GM10266 (cell line): ENCODE results near the gene ASIC1.
A peak's percentile ranks its signal among the peaks of the same experiment; 100 is the strongest.

Experiments used
- DNase-seq: peaks from one replicate; pipeline ENCODE4 v3.0.0; 2012; ENCODE audit errors: extremely low spot score
- CTCF ChIP-seq: IDR thresholded peaks from 2 replicates; pipeline ENCODE4 v1.5.1; 2012; ENCODE audit warnings: mild to moderate bottlenecking, low read depth; ENCODE audit not compliant: control insufficient read depth, insufficient read depth; ENCODE audit errors: missing control alignments

The ASIC1 gene

GRCh38 chr12:50050119-50050385, 7.3 kb upstream of the ASIC1 start:
- no peak for TF ChIP-seq CTCF
- no peak for DNase-seq

- TF ChIP-seq CTCF = no peak
- DNase-seq = no peak
Observed at GRCh38 chr12:50050410-50051098, 6.8 kb upstream of the ASIC1 start.

- DNase-seq = no peak
- TF ChIP-seq CTCF = no peak
Observed at GRCh38 chr12:50051101-50051806, 6.1 kb upstream of the ASIC1 start.

GRCh38 chr12:50052544-50052943, 4.9 kb upstream of the ASIC1 start:
- DNase-seq = no peak
- TF ChIP-seq CTCF = no peak

- no peak for DNase-seq
- no peak for TF ChIP-seq CTCF
Observed at GRCh38 chr12:50052964-50053363, 4.4 kb upstream of the ASIC1 start.

- DNase-seq = no peak
- TF ChIP-seq CTCF = no peak
Observed at GRCh38 chr12:50053583-50053982, 3.8 kb upstream of the ASIC1 start.

- peak; percentile 91 for DNase-seq
- peak; percentile 91 for TF ChIP-seq CTCF
Observed at GRCh38 chr12:50055831-50056638, 1.4 kb upstream of the ASIC1 start.
